Mucosa of gallbladder (tissue), 1 donor: ENCODE results near the gene SLC35F5. TPM values are rescaled to one million over a fixed set of nuclear protein-coding genes. Genes with fewer than 3 reads are reported as not detected.
"Not testable (repeated sequence)": the region's sequence is repeated elsewhere in the genome, so short reads cannot be mapped to it uniquely, and the experiment has no call there.

Experiments used
- DNase-seq: peaks from one replicate; pipeline ENCODE4 v3.0.0-alpha.2; 2020; ENCODE audit warnings: low spot score
- total RNA-seq: library from RNA; stranded (reverse); gene quantifications from one replicate; pipeline ENCODE4 v1.2.1, GENCODE V29; 2021
- donor health status: DM: no; HTN: no; CAD: no.

The SLC35F5 gene
- total RNA-seq, 1 donor from 2014 or later, result 82.6 TPM

GRCh38 chr2:113697516-113697915, 58.9 kb downstream of the SLC35F5 start:
- no peak for DNase-seq

DNA sequence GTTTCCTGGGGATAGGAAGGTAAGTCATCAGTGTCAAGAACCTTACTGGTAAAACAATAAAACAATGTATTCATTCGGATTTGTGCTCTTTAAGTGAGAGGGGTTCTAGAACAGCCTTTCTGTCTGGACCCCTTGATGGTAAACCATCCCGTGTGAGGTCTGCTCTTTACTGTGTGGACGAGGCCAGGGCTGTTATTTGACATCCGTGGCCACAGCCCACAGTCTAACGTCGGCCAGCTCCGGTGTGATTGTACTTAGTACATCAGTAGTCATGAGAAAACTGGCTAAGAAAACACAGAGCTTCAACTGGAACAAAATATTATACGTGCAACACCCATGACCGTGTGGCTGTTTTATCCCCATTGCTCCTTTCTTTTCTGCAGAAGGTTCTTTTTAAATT, 62.0 kb downstream of the SLC35F5 start:
- DNase-seq, result no peak

DNA sequence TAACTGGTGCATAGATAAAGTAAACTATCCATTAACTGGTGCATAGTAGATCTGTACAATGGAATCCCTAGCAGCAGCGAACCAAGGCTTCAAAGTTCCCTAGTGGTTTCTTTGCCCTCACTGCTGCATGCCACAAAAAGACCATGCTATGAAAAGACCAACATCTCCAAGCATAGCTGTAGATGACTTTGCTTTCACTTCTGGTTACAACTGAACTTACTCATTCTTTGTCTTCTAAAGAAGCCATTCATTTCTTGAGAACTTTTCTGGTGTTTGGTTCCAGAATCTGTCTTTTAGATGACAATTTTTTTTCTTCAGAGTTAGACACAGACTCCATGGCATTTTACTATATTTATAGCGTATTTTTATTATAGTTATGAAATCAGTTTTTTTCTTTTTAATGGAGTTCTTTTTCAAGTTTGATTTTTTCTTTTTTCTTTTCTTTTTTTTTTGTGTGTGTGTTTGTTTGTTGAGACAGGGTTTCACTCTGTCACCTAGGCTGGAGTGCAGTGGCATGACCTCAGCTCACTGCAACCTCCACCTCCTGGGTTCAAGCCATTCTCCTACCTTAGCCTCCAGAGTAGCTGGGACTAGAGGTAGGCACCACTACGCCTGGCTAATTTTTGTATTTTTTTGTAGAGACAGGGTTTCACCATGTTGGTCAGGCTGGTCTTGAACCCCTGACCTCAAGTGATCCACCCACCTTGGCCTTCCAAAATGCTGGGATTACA, 63.6 kb downstream of the SLC35F5 start:
- no peak for DNase-seq

DNA sequence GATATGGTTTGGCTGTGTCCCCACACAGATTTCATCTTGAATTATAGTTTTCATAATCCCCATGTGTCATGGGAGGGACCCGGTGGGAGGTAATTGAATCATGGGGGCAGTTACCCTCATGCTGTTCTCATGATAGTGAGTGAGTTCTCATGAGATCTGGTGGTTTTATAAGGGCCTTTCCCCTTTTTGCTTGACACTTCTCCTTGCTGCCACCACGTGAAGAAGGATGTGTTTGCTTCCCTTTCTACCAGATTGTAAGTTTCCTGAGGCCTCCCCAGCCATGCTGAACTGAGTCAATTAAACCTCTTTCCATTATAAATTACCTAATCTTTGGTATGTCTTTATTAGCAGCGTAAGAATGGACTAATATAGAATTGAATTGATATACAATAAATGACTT, 65.6 kb downstream of the SLC35F5 start:
- DNase-seq, result not testable (repeated sequence)

GRCh38 chr2:113686537-113686936, 69.9 kb downstream of the SLC35F5 start:
- DNase-seq, result no peak

DNA sequence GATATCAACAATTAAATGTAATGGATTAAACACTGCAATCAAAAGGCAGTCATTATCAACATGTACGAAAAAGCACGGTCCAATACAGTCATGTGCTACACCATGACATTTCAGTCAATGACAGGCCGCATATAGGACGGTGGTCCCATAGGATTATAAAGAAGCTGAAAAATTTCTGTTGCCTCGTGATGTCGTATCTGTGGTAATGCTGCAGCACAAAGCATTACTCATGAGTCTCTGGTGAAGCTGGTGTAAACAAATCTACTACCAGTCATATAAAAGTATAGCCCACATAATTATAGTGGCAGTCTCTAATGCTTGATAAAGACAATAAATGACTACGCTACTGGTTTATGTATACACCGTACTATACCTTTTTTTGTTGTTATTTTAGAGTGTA, 71.0 kb downstream of the SLC35F5 start:
- DNase-seq, result no peak

GRCh38 chr2:113679457-113679856, 77.0 kb downstream of the SLC35F5 start:
- no peak for DNase-seq

DNA sequence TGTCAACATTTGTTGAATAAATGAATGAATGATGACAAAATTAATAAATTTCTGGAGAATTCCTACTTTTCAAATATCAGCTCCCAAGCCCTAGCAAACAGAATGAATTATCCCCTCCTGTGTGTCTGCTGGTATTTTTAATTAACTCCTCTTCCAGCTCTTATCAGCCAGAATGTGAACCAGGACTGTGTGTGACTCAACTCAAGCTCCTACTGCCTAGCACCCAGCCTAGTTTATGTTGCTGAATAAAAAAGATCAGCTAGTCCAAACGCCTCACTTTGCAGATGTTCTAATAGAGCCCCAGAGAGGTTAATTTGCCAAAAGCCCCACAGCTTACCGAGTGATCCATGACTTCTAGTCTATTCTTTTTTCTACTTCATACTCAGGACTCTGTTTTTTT, 79.1 kb downstream of the SLC35F5 start:
- no peak for DNase-seq

GRCh38 chr2:113676623-113677266, 79.7 kb downstream of the SLC35F5 start:
- DNase-seq, result no peak

DNA sequence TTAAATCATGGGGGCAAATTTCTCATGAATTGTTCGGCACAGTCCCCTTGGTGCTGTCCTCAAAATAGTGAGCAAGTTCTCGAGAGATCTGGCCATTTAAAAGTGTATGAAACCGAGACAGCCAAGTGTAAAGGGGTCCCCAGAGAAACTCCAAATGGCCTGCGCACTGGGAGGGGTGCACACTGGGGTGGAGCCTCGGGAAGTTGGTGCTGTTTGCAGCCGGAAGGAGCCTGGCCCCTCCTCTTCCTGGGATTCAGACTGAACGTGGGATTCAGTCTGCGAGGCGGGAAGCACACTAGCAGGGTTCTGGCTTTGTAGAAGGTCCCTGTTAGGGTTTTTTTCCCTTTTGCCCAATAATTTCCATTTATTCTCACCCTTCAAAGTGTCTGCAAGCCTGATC, 80.6 kb downstream of the SLC35F5 start:
- no peak for DNase-seq

DNA sequence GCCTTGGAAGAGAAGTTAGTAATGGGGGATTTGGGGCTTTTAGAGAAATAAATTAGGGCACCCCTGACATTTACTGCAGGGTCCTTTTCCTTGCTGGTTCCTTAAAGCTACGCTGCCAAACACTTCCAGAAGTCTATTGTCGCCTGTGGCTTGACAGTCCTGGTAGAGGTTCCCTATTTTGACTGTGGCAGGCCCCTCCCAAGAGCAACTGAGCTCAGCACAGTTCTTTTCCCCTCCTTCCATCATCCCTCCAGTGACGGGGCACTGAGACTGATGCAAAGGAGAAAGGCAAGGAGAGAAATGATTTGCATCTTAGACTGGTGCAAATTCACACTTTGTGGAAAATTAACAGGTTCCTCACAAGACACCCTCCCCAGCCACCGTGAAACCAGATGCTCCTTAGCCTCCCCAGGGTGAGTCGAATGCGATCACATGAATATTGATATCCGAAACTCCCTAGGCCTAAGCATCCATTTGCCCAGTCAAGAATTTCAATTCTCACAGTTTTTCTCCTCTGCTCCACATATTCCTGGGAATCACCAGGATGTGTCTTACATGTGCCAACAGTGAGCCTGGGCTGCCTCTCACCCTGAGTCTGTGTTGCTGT, 84.0 kb downstream of the SLC35F5 start:
- no peak for DNase-seq

GRCh38 chr2:113669013-113669412, 87.4 kb downstream of the SLC35F5 start:
- not testable (repeated sequence) for DNase-seq

- DNase-seq, result not testable (repeated sequence)
Measured at GRCh38 chr2:113664761-113665533, 91.5 kb downstream of the SLC35F5 start.

DNA sequence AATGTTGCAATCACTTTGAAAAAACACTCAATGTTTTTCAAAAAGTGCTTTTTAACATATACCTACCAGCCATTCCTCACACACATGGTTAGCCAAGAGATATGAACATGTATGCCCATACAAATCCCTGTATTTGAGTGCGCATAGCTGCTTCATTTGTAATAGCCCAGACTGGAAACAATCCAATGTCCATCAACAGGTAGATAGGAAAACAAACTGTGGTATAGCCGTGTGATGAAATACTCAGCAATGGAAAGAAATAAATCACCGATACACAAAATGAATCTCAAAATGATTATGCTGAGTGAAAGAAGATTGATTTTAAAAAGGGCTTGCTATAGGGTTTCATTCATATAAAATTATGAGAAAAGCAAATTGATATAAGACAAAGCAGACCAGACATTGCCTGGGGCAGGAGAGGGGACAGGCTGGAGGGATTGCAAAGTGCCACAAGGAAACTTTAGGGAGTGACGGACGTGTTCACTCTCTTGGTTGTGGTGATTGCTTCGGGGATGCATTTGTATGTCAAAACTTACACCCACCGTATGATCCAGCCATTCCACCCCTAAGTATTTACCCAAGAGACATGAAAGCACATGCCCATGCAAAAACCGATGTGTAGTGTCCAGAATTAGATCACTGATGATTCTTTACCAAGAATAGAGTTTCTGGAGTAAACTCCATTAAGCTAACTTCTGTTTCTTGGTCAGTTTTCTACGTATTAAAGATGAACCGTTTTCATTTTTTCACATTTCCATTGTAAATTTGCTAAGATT, 93.0 kb downstream of the SLC35F5 start:
- DNase-seq, result not testable (repeated sequence)

Other genes with a start within 250 kb of the SLC35F5 start
- 28.9 TPM for gene RABL2A, start 129.4 kb downstream of the SLC35F5 start, total RNA-seq
- gene ACTR3, start 133.4 kb upstream of the SLC35F5 start, total RNA-seq, result 184 TPM